ENCODE data around the gene KATNA1.
A peak's percentile ranks its signal among the peaks of the same experiment; 100 is the strongest.

GRCh38 chr6:149648148-149649145, at the start of gene KATNA1:
- TF ChIP-seq CHD2 (IDR thresholded peaks at IDR 0.05; ENCODE audit: low read length, partially characterized antibody) (peak; percentile 46), CTCF (IDR thresholded peaks at IDR 0.05) (no peak), POLR2AphosphoS5 (IDR thresholded peaks at IDR 0.05; ENCODE audit: low read depth, low read length) (peak; percentile 58; the same call in 1 of the 2 replicates), GABPA (IDR thresholded peaks at IDR 0.05; ENCODE audit: low read depth) (peak; percentile 61), TEAD4 (IDR thresholded peaks at IDR 0.05; ENCODE audit: borderline replicate concordance, insufficient read depth) (no peak), JUND (IDR thresholded peaks at IDR 0.05) (no peak)
